Coronary artery (tissue), 2 donors: ENCODE results near the gene ZCCHC2.

ENCODE experiments used
- DNase-seq: peaks from one replicate; pipeline ENCODE4 v3.0.0-alpha.2; 2017; ENCODE audit warnings: low spot score
- H3K27ac ChIP-seq, 2 donors: fragments of 200-600 bp; sonication (generic); one replicate each; pipeline ENCODE4 v1.5.1; 2016 to 2019
- H3K4me3 ChIP-seq: fragments of 200-600 bp; sonication (generic); 2 replicates; pipeline ENCODE4 v1.5.1; 2016; ENCODE audit warnings: mild to moderate bottlenecking, moderate library complexity
- CTCF ChIP-seq: fragments of 200-600 bp; sonication (generic); IDR thresholded peaks from one replicate; pipeline ENCODE4 v1.5.1; 2019; ENCODE audit warnings: antibody characterized with exemption

ZCCHC2 gene

GRCh38 chr18:62590799-62591590, 68.2 kb downstream of the ZCCHC2 start:
- DNase-seq, result no peak
- Histone ChIP-seq H3K4me3 (no peak overlapping the region), H3K27ac (no peak overlapping the region)
- no peak for TF ChIP-seq CTCF

GRCh38 chr18:62596145-62597005, 73.5 kb downstream of the ZCCHC2 start:
- no peak for DNase-seq
- no peak for TF ChIP-seq CTCF
- H3K4me3 ChIP-seq, result peak overlapping the region; percentile 70
- no peak overlapping the region for H3K27ac ChIP-seq

GRCh38 chr18:62601871-62602270, 79.0 kb downstream of the ZCCHC2 start:
- no peak overlapping the region for H3K4me3 ChIP-seq
- no peak for TF ChIP-seq CTCF
- no peak overlapping the region for H3K27ac ChIP-seq
- DNase-seq, result no peak

- no peak for TF ChIP-seq CTCF
Measured at GRCh38 chr18:62602706-62603105, 79.9 kb downstream of the ZCCHC2 start.

GRCh38 chr18:62603211-62603610, 80.4 kb downstream of the ZCCHC2 start:
- DNase-seq, result peak; percentile 40
- Histone ChIP-seq H3K27ac (no peak overlapping the region), H3K4me3 (no peak overlapping the region)
- TF ChIP-seq CTCF, result no peak

More at GRCh38 chr18:62602706-62603105, 79.9 kb downstream of the ZCCHC2 start:
- DNase-seq, result no peak
- Histone ChIP-seq H3K4me3 (no peak overlapping the region), H3K27ac (no peak overlapping the region)

- H3K4me3 ChIP-seq, result no peak overlapping the region
- TF ChIP-seq CTCF, result no peak
- peak; percentile 64 for DNase-seq
- no peak overlapping the region for H3K27ac ChIP-seq
Measured at GRCh38 chr18:62603979-62604378, 81.2 kb downstream of the ZCCHC2 start.
